ENCODE data around the gene BAK1. TPM values are rescaled to one million over a fixed set of nuclear protein-coding genes. Genes with fewer than 3 reads are reported as not detected.

Gene BAK1
- total RNA-seq, 1 donor from 2014 or later = 11.5 TPM

DNA sequence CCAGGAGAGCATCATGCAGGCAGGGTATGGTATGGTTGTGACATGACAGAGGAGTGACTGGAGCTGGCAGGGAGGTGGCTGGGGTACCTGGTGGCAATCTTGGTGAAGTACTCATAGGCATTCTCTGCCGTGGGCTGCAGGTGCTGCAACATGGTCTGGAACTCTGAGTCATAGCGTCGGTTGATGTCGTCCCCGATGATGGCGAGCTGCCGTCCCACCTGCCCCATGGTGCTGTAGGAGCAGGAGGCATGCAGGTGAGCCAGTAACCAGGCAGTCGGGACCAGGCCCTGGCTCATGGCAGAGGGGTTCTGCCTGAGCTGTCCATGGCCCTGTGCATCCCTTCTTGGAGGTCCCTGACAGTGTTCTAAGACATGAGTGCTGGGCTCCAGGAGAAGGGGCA is 4.9 kb downstream of the BAK1 start:
- Mint-ChIP-seq H3K4me1 (ENCODE audit: low read depth, unreplicated experiment) (peaks cover 1% of the 10 kb centered on the region), H3K4me3 (ENCODE audit: unreplicated experiment) (no peak overlapping the region), H3K27ac (ENCODE audit: unreplicated experiment) (no peak overlapping the region), H3K27me3 (ENCODE audit: unreplicated experiment) (peaks cover 4% of the 10 kb centered on the region), H3K36me3 (ENCODE audit: unreplicated experiment) (no peaks in the 10 kb centered on the region), H3K9me3 (ENCODE audit: unreplicated experiment) (peaks cover 7% of the 10 kb centered on the region)
- no peak for DNase-seq
- TF ChIP-seq, protein P1, sequence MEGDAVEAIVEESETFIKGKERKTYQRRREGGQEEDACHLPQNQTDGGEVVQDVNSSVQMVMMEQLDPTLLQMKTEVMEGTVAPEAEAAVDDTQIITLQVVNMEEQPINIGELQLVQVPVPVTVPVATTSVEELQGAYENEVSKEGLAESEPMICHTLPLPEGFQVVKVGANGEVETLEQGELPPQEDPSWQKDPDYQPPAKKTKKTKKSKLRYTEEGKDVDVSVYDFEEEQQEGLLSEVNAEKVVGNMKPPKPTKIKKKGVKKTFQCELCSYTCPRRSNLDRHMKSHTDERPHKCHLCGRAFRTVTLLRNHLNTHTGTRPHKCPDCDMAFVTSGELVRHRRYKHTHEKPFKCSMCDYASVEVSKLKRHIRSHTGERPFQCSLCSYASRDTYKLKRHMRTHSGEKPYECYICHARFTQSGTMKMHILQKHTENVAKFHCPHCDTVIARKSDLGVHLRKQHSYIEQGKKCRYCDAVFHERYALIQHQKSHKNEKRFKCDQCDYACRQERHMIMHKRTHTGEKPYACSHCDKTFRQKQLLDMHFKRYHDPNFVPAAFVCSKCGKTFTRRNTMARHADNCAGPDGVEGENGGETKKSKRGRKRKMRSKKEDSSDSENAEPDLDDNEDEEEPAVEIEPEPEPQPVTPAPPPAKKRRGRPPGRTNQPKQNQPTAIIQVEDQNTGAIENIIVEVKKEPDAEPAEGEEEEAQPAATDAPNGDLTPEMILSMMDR (IDR thresholded peaks at IDR 0.05; ENCODE audit: partially characterized antibody, unreplicated experiment) = no peak

DNA sequence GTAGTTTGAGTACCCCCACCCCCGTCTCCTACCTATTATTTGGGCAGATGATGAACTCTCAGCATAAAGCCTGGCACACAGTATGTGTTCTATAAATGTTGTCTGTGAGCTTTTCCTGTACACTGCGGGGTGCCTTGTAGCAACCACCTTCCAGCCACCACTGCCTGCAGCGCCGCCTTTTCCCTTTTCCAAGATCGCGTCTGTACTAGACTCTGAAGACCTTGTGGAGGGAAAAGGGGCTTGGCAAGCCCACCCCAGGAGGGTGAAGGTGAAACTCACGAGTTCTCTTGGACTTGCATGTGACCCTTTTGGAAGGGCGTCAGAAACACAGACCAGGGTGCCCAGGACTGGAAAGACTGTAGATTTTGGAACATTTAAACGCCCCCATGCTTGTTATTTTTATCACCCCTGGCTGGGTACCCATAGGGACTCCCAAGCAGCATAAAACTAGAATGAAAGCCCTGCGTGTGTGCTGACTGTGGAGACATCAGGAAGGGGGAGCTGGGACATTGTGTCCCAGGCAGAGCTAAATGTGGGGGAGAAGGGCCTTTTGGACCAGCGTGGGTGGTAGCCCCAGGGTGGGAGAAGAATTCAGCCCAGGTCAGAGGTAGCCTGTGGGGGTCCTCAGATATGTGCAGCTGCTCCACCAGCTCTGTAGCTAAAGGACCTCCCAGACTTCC is 8.3 kb downstream of the BAK1 start:
- H3K36me3 Mint-ChIP-seq (ENCODE audit: unreplicated experiment) = no peaks in the 10 kb centered on the region
- peaks cover 4% of the 10 kb centered on the region for H3K27me3 Mint-ChIP-seq (ENCODE audit: unreplicated experiment)
- DNase-seq = no peak
- TF ChIP-seq, protein P1 (IDR thresholded peaks at IDR 0.05; ENCODE audit: partially characterized antibody, unreplicated experiment) = no peak
- peak overlapping the region; percentile 100 for H3K27ac Mint-ChIP-seq (ENCODE audit: unreplicated experiment)
- peaks cover 7% of the 10 kb centered on the region for H3K9me3 Mint-ChIP-seq (ENCODE audit: unreplicated experiment)
- no peaks in the 10 kb centered on the region for H3K4me1 Mint-ChIP-seq (ENCODE audit: low read depth, unreplicated experiment)
- peak overlapping the region; percentile 97 for H3K4me3 Mint-ChIP-seq (ENCODE audit: unreplicated experiment)

DNA sequence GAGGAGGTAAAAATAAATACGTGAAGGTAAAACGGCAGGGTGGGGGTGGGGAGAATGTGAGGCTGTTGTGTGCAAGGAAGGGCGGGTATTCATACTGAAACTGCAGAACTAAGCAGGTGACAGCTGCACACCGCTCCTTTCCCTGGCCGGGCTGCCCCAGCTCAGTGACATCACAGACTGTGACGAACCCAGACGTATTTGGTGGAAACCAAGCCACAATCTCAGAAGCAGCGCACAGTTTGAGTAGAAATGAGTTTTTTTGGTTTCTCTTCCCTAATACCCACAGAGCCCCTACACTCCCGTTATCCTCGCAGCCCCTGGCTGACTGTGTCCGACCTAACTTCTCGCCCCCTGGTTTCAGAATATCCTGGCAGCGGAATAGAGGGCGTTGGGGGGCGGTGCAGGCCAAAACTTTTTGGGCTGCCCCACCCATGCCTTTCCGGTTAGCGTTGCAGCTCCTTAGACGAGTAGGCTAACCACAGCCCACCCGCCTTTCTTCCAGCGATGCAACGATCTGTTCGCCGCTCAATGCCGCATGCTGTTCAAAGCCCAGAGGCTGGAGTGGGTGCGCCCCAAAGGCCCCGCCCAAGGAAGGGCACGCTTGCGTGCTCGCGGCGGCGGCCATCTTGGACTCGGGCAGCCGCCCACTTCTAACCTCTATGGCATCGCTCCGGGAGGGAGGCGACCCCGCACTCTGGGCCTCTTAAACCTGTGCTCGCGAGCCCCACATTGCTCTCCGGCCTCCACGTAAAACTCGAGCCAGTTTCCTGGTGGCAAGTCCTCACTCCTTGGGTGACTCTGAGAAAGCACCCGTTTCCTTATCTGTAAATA is 9.1 kb downstream of the BAK1 start:
- H3K9me3 Mint-ChIP-seq (ENCODE audit: unreplicated experiment) = peaks cover 7% of the 10 kb centered on the region
- peak; percentile 90 for DNase-seq
- H3K27me3 Mint-ChIP-seq (ENCODE audit: unreplicated experiment) = peaks cover 4% of the 10 kb centered on the region
- H3K27ac Mint-ChIP-seq (ENCODE audit: unreplicated experiment) = peak overlapping the region; percentile 100
- peak overlapping the region; percentile 97 for H3K4me3 Mint-ChIP-seq (ENCODE audit: unreplicated experiment)
- H3K36me3 Mint-ChIP-seq (ENCODE audit: unreplicated experiment) = no peaks in the 10 kb centered on the region
- TF ChIP-seq, protein P1 (IDR thresholded peaks at IDR 0.05; ENCODE audit: partially characterized antibody, unreplicated experiment) = no peak
- no peaks in the 10 kb centered on the region for H3K4me1 Mint-ChIP-seq (ENCODE audit: low read depth, unreplicated experiment)

DNA sequence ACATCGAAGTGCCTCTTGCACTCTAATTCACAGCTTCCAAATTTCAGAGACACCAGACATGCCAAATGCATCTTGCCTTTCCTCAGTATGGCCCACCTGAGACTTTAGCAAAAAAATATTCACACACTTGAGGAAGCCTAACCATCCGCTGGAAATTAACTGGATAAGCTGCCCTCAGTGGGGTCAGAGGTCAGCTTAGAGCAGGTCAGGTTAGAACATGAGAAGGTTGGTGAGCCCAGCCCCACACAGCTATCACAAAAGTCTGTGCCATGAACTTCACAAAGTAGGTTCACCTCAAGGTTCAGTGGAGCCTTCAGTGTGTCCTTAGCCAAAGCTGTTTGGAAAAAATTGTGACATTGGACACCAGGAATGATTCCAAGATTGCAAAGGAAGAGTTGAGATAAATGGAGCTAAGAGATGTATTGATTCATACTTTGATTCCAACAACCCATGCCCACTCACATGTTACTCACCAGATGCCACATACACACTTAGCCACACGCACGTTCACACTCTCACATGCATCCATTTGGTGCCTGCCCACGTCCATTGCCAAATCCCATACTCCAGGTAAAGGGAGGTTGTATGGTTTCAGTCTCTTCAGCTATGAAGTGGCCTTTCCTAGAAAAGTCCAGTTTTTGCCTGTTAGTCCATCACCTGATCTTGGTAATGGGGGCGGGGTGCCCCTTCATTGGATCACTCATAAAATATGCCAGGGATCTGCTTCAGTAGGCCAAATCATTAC is 11.1 kb downstream of the BAK1 start:
- Mint-ChIP-seq H3K36me3 (ENCODE audit: unreplicated experiment) (no peaks in the 10 kb centered on the region), H3K4me3 (ENCODE audit: unreplicated experiment) (no peak overlapping the region), H3K9me3 (ENCODE audit: unreplicated experiment) (peaks cover 7% of the 10 kb centered on the region), H3K4me1 (ENCODE audit: low read depth, unreplicated experiment) (no peaks in the 10 kb centered on the region), H3K27me3 (ENCODE audit: unreplicated experiment) (peaks cover 4% of the 10 kb centered on the region), H3K27ac (ENCODE audit: unreplicated experiment) (peak overlapping the region; percentile 33)
- DNase-seq = no peak
- TF ChIP-seq, protein P1 (IDR thresholded peaks at IDR 0.05; ENCODE audit: partially characterized antibody, unreplicated experiment) = no peak

All from glutamatergic neuron (in vitro differentiated cells).